Esophagus squamous epithelium (tissue), 4 donors: Measurements from ENCODE around the gene ABHD5.

Experiments used
- CTCF ChIP-seq, 6 experiments: fragments of 450-650 bp in 4 of 6; fragments of 200-600 bp in 2 of 6; sonication (generic) in 2 of 6; IDR thresholded peaks; one replicate each; pipeline ENCODE4 v1.5.1; 2016 to 2019; ENCODE audit warnings: antibody characterized with exemption in 6 of 6, mild to moderate bottlenecking in 4 of 6, moderate library complexity in 4 of 6
- POLR2A ChIP-seq, 4 donors: fragments of 450-650 bp; IDR thresholded peaks; one replicate each; pipeline ENCODE4 v1.6.1; 2017; ENCODE audit warnings: antibody characterized with exemption in 4 of 4, mild to moderate bottlenecking in 4 of 4, moderate library complexity in 3 of 4

- TF ChIP-seq CTCF (IDR thresholded peaks at IDR 0.05) (no peak), POLR2A (IDR thresholded peaks at IDR 0.05) (no peak)
Observed at GRCh38 chr3:43736558-43737440, 46.1 kb downstream of the ABHD5 start.
